ENCODE results near the gene JAK3.
"Not testable (repeated sequence)": the region's sequence is repeated elsewhere in the genome, so short reads cannot be mapped to it uniquely, and the experiment has no call there.

Gene JAK3

DNA sequence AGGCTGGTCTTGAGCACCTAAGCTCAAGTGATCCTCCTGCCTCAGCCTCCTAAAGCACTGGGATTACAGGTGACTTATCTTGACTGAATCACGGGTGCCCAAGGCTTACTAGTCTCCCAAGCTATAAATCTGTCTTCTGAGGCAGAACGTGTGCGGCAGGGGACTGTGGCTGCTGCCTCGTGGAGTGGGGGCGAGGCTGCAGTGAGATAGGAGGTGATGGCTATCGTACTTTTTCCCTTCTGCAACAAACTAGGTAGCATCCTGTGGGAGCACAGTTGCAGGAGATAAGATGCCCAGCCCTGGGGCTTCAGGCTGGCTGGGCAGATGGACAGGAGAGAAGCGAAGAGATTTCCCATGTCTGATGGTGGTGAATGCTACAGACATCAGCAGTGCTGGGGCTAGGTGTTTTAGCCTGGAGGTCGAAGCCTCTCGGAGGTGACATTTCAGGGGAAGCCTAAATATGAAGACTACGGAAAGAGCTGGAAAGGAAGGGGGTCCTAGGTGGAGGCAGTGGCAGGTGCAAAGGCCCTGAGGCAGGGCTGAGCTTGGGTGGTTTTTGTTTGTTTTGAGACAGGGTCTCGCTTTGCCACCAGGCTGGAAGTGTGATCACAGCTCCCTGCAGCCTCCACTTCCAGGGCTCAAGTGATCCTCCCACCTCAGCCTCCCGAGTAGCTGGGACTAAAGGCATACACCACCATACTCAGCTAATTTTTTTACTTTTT is 45.5 kb downstream of the JAK3 start:
- DNase-seq = no peak

DNA sequence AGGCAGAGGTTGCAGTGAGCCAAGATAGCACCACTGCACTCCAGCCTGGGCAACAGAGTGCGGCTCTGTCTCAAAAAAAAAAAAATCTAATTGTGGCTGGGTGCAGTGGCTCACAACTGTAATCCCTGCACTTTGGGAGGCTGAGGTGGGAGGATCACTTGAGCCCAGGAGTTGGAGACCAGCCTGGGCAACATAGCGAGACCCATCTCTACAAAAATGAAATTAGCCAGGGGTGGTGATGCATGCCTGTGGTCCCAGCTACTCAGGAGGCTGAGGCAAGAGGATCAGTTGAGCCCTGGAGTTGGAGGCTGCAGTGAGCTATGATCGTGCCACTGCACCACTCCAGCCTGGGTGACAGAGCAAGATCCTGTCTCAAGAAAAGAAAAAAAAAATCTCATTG is 49.2 kb downstream of the JAK3 start:
- not testable (repeated sequence) for DNase-seq

DNA sequence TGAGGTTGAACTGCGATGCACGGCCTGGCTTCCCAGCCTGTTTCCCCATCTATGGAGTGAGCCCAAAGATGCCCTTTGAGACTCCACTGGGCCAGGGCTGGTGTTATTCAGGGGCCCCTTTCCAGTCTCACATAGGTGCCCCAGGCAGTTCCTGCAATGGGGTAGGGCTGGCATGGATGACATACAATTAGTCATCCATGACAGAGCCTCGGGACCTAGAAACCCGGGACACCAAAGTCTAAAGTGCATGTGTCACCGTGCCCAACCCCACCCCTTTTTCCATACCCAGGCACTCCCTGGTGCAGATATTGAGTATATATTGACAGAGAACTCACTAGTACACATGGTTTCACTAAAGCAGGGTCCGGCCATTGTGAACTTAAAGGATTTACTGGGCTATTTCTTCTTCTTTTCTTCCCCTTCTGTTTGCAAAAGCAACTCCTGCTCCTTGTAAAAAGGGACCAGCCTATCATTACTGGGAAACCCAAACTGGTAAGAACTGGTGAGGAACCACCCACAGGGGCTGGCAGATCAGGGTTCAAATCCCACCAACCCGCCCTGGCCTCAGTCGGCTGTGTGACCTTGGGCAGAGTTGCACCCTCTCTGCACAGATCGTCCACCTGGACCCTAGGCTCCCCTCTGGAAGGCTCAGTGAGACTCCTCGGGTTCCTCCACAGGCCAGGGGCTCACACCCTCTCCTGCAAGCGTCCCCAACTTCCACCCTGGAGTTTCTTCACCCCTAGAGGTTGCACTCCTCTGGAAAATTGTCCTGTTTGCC is 50.2 kb downstream of the JAK3 start:
- DNase-seq = no peak

DNA sequence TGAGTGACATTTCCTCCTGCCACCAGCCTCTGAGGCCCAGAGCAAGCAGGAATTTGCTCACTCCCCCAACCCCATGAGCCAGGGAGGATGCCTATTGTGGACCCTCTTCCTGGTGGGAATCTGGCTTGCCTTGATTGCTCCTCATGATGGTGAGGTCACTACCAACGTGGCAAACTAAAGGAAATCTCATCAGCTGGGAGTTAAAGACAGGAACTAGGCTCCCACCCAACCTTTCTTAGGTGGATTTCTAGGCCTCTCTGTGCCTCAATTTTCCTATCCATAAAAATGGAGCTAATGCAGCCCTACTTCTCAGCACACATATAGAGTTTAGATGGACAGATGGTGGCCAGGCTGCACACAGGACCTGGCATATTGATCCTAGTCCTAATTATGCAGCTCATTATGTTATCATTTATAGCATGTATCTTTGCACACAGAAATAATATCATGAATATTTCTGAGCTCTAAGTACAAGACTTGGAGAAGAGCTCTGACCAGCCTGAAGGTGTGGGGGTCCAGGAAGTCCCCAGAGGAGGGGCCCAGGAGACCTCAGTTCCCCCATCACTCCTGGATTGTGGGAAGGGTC is 50.9 kb downstream of the JAK3 start:
- DNase-seq = no peak

DNA sequence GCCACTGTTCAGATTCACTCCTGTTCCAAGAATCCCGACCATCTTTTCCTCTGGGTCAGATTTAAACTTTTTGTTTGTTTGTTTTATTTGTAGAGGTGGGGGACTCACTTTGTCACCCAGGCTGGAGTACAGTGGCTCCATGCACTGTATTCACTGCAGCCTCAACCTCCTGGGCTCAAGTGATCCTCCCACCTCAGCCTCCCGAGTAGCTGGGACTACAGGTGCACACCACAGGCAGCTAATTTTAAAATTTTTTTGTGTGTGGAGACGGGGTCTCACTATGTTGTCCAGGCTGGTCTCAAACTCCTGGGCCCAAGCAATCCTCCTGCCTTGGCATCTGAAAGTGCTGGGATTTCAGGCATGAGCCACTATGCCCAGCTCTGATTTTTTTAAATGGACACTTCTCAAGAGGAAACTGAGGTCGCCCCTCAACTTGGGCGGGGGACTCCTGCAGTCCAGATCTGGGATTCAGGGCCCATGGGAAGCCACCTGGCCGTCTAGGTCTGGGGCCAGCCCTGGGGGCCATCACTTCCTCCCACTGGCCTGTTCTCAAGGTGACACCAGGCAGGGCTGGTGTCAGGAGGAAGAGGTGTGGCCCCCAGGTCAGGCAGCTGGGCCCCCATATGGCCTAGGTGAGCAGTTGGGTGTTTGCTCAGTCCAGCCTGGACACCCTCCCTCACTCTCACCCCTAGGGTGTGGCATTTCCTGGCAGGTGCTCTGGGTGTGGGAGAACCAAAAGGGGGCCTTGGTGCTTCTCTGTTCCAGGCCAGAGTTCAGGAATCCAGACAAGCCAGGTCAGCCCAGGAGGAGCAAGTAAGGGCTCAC is 51.6 kb downstream of the JAK3 start:
- no peak for DNase-seq

DNA sequence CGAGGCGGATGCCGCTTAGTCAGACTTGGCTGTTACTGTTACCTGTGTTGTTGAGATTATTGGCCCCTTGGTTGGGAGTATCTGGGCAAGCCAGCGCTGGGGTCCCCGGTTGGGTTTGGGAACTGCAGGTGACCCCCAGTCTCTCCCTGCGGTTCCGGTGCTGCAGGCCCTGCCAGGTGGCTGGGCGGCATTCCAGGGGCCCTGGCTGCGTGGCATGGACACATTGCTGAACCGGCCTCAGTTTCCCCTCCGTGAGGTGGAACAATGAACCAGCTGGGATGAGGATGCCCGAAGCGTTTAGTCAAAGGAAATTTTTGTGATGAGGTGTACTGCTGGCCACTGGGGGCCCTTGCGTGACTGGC is 52.3 kb downstream of the JAK3 start:
- DNase-seq = no peak

DNA sequence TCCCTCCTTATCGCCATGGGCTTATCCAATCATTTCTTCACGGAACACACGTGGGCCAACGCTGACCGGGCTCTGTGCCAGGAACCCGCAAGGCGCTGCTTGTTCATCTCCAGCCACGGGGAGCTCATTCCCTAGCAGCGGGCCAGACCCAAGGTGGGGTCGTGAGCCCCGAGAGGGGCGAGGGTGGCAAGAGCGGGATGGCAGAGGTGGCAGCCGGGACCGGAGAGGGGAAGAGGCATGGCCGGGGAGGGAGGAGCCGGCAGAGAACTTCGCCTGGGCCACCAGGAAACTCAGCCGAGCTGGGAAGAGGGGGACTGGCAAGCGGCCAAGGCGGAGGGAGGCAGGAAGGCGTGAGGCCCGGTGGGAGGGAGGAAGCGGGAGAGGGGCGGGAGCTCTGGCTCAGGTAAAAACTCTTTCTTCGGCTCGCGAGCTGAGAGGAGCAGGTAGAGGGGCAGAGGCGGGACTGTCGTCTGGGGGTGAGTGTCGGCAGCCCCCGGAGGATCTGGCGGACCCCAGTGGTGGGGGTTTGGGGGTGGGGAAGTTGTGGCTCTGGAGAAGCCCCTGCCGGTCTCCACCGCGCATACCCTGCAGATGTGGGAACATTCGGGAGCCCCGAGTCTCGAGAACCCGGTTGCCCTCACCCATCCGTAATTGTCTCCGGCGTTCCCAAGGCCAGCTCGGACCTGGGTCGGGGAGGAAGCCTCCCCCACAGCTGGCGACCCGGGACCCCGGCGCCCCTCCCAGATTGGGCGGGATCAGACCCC is 52.9 kb downstream of the JAK3 start, which contains the start of gene B3GNT3:
Gene B3GNT3 (plus strand): TSS at position 408 of the 764 bp plus-strand sequence. CDS start 12,670 bp downstream, outside the sequence.
- DNase-seq = peak; percentile 18

DNA sequence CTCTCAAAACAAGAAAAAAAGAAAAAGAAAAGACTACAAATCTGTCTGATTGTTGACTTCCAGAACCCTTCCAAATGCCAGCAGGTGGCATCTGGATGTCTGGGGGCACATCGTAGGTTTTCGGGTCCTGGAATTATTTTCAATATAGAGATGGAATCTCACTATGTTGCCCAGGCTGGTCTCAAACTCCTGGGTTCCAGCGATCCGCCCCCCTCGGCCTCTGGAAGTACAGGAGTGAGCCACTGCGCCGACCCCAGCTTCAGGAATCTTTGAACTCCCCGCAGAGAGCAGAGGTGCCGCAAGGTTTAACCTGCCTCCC is 53.4 kb downstream of the JAK3 start:
- DNase-seq = no peak

DNA sequence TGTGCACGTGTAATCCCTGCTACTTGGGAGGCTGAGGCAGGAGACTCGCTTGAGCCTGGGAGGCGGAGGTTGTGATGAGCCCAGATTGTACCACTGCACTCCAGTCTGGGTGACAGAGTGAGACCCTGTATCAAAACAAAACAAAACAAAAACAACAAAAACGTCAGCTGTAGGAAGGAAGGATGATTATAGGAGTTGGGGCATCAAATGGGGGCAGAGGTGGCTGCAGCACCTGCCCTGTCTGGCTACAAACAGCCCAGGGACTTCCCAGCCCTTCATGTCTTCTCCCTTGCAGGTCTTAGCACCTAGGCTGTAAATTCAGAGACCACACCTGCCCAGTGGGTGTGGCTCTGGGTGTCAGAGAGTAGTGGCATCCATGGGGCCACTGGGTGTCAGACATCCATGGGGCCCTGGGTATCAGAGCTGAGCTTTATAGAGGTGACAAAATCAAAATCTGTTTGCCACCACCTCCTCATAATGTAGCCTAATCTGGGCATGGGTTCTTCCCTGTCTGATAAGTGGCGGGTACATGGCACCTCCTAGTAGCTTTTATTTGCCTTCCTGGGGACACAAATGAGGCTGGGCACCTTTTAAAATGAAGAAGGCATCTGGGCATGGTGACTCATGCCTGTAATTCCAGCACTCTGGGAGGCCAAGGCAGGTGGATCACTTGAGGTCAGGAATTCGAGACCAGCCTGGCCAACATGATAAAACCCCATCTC is 57.6 kb downstream of the JAK3 start:
- DNase-seq = no peak

DNA sequence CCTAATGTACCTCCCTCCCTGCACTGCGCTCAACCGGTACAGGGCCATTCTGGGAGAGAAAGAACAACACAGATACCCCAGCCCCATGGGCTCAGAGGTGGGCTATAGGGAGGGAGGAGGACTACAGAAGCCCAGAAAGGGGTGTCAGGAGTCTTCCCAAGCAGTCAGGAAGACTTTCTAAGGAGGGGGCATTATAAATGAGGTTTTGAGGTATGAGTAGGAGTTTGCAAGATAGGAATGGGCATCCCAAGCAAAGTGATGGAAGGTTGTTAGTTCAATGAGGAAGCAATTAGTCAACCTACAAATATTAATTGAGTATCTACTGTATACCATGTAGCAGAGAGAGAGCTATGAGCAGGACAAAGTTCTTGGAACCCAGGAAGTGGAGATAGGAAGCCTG is 59.1 kb downstream of the JAK3 start:
- DNase-seq = no peak

DNA sequence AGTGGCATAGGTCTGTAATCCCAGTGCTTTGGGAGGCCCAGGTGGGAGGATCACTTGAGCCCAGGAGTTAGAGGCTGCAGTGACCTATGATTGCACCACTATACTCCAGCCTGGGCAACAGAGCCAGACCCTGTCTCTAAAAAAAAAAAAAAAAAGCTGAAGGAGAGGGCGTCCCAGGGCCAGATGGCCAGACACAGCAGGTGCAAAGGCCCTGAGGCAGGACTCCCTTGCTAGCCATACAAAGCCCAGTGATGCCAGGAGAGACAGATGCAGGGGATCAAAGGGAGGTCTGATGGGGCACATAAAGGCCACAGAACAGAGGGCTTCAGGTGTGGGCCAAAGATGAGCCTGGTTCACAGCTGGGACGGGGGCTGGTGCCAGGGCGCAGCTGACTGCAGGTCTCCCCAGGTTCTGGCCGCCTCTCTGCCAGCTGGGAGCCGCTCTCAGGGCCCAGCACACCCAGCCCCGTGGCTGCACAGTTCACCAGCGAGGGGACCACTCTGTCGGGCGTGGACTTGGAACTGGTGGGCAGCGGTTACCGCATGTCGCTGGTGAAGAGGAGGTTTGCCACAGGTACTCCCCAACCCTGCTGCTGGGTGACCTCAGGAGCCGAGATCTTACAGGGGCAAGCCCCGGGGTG is 60.4 kb downstream of the JAK3 start:
- no peak for DNase-seq

DNA sequence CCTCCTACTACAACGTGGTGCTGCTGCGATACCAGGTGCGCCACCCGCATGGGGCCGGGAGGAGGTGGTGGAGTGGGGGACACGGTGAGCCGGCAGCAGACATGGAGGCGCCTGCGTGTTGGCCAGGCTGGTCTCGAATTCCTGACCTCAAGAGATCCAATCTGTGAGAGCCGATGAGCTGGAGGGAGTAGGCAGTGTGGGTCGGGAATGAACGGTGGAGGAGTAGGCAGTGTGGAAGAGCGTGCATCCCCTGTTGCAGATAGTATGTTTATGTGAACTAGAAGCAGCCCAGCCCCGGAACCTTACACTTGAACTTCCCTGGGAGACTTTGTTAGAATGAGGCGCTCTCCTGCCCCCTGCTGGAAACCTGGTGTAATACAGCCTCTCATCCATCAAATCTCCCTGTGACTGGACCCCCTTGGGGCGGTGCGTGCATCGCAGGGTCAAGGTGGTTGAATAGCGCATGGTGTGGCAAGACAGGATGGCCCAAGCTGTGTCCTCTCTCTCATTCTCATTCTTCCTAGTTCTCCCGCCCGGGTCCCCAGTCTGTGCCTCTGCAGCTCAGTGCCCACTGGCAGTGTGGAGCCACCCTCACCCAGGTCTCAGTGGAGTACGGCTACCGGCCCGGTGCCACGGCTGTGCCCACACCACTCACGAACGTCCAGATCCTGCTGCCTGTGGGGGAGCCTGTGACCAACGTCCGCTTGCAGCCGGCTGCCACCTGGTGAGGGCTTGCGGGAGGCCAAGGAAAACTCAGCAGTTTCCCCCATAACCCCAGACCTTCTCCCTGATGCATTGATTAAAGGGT is 63.4 kb downstream of the JAK3 start:
- peak; percentile 35 for DNase-seq

DNA sequence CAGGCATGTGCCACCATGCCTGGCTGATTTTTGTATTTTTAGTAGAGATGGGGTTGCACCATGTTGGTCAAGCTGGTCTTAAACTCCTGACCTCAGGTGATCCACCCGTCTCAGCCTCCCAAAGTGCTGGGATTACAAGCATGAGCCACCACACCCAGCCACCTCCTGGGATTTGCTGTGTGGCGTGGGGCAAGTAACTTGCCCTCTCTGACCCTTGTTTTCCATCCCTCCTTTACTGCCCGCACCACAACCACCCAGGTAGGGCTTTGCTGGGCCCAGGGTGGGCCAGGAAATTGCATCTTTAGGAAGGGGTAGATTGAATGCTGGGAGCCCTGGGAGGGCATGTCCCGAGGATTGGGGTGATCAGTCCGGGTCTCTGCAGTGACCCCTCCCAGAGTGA is 64.1 kb downstream of the JAK3 start:
- DNase-seq = not testable (repeated sequence)

DNA sequence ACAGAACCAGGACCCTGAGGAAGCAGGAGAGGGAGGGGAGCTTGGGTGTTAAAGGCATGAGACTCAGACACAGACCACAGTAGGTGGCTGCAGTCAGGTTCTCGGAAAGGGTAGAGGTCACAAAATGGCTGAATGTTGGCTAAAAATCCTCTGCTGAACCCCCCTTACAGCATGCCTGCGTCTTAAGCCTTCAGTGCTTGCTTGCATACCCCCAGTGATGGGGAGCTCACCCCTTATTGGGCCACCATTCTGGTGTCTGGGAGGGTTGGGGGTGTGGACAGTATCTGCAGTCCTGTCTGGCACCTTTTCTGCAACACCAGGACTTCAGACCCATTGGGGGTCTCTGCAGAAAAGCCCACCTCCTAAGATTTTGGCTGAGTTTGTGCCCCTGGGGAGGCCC is 67.0 kb downstream of the JAK3 start:
- no peak for DNase-seq

DNA sequence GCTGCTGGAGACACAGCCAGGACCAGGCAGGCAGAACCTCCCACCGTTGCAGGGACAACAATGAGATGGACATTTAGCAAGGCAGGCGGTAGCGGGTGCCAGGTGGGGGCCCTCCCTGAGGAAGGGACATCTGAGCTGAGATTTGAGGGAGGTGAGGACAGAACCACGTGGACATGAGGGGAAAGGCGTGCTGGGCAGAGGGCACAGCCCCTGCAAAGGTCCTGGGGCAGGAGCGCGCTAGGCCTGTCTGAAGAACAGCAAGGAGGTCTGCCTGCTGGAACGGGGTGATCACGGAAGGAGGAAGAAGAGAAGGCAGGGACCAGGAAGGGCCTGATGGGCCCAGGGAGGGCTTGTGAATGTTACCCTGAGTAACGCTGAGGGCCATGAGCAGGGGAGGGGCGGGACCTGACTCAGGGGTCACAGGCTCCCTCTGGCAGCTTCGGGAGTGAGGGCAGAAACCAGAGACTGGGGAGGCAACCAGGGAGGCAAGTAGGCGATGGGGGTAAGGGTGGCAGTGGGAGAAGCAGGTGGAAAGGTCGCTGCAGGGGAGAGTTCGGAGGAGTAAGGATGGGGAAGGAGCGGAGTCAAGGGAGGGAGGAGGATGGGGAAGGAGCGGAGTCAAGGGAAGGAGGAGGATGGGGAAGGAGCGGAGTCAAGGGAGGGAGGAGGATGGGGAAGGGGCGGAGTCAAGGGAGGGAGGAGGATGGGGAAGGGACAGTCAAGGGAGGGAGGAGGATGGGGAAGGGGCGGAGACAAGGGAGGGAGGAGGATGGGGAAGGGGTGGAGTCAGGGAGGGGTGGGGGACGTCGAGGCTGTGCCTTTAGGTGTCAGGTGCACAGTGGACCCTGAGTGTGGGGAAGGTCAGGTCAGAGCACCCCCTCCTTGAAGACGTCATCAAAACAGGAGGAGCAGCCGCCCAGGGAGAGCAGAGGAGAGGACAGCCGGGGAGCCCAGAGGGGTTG is 68.5 kb downstream of the JAK3 start:
- DNase-seq = no peak

DNA sequence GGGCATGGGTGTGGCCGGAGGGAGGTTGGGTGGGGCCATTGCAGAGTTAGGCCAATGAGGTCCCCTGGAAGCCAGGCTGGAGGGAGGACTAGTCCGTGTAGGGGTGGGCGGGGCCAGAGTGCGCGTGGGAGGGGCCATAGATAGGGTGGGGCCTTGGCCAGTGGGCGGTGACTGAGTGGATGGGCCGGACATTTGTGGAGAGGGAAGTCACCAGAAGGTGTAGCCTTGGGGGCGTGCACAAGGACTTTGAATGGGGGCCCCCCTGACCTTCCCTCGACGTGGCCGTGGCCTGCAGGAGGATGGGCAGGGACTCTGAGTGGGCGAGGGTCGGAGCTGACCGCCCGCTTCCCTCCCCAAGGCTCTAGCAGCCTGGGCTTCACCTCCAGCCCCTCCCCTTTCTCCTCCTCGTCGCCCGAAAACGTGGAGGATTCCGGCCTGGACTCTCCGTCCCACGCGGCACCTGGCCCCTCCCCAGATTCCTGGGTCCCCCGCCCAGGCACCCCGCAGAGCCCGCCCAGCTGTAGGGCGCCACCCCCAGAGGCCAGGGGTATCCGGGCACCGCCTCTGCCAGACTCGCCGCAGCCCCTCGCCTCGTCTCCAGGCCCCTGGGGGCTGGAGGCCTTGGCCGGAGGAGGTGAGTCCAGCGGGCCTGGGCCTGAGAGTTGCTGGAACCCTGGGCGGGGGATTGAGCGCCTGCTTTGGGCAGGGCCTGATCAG is 69.4 kb downstream of the JAK3 start:
- no peak for DNase-seq

DNA sequence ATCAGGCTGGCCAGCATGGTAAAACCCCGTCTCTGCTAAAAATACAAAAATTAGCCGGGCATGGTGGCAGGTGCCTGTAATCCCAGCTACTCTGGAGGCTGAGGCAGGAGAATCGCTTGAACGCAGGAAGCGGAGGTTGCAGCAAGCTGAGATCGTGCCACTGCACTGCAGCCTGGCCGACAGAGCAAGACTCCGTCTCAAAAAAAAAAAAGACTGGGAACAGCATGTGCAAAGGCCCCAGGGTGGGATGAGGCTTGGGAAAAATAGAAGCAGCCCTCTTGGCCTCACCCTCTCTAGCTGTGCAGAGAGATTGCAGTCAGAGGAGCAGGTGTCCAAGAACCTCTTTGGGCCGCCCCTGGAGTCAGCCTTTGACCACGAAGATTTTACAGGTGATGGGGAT is 69.9 kb downstream of the JAK3 start:
- DNase-seq = not testable (repeated sequence)

DNA sequence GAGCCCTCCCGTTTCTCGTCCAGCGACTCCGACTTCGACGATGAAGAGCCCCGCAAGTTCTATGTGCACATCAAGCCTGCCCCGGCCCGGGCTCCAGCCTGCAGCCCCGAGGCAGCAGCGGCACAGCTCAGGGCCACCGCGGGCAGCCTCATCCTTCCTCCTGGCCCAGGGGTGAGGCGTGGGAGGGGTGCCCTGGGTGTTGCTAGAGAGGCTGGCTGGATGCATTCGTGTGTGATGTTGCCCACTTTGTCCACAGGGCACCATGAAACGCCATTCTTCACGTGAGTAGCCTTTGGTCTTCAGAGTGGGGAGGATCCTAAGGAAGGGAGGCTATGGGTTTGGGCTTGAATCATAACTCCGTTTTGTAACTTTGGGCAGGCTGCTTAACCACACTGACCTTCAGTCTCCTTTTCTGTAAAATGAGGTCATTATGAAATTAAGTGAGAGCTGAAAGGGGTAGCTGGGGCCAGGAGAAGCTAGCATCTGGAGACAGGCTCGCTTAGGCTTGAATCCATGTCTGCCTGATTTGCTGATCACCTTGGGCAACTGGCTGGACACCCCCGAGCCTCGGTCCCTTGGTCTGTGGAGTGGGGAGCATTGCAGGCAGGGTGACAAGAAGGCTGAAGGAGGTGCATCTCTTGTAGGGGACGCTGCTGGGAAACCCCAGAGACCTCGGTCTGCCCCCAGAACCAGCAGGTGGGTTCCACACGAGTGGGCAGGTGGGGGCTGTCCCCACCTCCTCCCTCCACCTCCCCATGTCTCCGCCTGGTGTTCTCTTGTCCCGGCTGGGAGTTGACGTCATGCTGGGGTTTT is 71.6 kb downstream of the JAK3 start:
- no peak for DNase-seq
